ENCODE data around the gene AK1.

- TF ChIP-seq CTCF (IDR thresholded peaks at IDR 0.05; ENCODE audit: low read length) (no peak), EZH2 (optimal IDR thresholded peaks at IDR 0.05; ENCODE audit: low read depth, low read length) (no peak), EZH2phosphoT487 (IDR thresholded peaks at IDR 0.05; ENCODE audit: low read length) (no peak)
Observed at GRCh38 chr9:127817881-127818434, 59.5 kb downstream of the AK1 start.
